ENCODE results near the gene NPAS2. TPM values are rescaled to one million over a fixed set of nuclear protein-coding genes. Genes with fewer than 3 reads are reported as not detected.

Gene NPAS2
- total and polyA plus RNA-seq, 2 experiments from 2014 or later, result 0.55 to 0.89 TPM

GRCh38 chr2:100945433-100945740 lies 125.4 kb downstream of the NPAS2 start:
- H3K36me3 ChIP-seq, result no peaks in the 10 kb centered on the region
- H3K9me3 ChIP-seq (ENCODE audit: low read depth), result no peaks in the 10 kb centered on the region
- TF ChIP-seq CTCF (IDR thresholded peaks at IDR 0.05; ENCODE audit: low read depth, low read length), result no peak
- H3K4me3 ChIP-seq, result no peak overlapping the region
- no peaks in the 10 kb centered on the region for H3K4me1 ChIP-seq (ENCODE audit: low read depth)
- no peaks in the 10 kb centered on the region for H3K27me3 ChIP-seq
- H3K27ac ChIP-seq, result no peak overlapping the region
- DNase-seq (ENCODE audit: low read depth in 1 of 2, low spot score in 1 of 2), result no peak

DNA sequence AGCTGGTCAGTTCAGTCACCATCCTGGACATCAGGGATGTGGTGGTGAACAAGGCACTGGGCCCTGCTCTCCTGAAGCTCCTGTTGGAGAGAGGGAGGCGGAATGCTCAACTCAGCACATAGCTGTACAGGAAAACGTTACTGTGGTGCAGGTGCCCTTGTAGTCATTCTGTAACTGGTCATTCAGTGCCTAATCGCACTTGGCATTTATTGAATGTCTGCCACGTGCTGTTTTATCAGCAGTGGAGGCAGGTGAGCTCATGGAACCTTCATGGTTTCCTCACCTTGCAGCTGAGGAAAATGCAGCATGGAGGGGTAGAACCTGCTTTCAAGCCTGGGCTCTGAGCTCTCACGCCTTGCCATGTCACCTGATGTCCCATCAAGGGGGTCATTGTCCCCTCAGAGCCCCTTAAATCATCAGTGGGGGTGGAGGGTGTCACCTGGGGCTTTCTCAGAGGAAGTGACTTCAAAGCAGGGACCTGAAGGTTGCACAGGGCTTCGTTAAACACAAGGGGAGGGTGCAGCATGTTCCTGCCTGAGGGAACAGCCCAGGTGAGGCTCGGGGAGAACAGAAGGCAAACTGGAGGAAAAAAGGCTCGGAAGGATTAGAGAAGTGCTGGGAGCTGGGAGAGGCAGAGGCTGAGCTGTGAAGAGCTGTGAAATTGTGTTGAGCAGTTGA lies 126.1 kb downstream of the NPAS2 start:
- TF ChIP-seq CTCF (IDR thresholded peaks at IDR 0.05; ENCODE audit: low read depth, low read length), result no peak
- no peaks in the 10 kb centered on the region for H3K27me3 ChIP-seq
- DNase-seq (ENCODE audit: low read depth in 1 of 2, low spot score in 1 of 2), result no peak
- no peaks in the 10 kb centered on the region for H3K4me1 ChIP-seq (ENCODE audit: low read depth)
- no peak overlapping the region for H3K27ac ChIP-seq
- H3K36me3 ChIP-seq, result no peaks in the 10 kb centered on the region
- H3K9me3 ChIP-seq (ENCODE audit: low read depth), result no peaks in the 10 kb centered on the region
- no peak overlapping the region for H3K4me3 ChIP-seq

DNA sequence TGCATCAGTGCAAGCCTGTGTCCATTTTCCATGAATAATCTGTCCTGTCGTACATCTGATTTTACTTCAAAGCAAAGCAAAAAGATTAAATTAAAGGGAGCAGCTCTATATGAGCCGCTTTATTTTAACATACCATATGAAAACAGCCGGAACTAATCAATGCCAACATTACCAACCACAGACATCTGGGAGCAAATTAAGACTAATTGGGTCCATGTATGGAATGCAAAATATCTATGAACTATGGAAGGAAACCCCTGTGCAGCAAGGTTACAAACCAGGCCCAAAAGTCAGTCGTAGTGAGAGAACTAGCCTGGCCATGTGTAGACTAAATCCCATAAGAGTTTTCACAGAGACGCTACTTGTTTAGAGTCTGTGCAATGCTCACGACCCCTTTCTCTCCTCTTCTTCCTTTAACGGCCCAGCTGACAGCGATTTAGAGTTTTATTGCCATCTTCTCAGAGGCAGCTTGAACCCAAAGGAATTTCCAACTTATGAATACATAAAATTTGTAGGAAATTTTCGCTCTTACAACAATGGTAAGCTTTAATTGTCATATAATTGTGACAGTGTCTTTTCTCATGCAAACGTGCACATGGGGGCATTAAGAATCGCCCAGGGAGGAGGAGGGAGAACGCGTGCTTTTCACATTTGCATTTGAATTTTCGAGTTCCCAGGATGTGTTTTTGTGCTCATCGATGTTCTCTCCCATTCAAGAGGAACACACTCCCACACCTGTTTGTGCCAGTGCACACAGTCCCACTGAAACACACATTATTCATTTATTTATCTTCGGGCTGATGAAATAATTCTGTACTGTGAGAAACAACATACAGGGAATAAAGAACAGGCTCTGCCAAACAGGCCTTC lies 129.2 kb downstream of the NPAS2 start:
- Histone ChIP-seq H3K36me3 (no peaks in the 10 kb centered on the region), H3K27ac (no peak overlapping the region)
- TF ChIP-seq CTCF (IDR thresholded peaks at IDR 0.05; ENCODE audit: low read depth, low read length), result no peak

GRCh38 chr2:100952512-100952911 lies 132.6 kb downstream of the NPAS2 start:
- no peaks in the 10 kb centered on the region for H3K36me3 ChIP-seq
- H3K4me3 ChIP-seq, result no peak overlapping the region
- TF ChIP-seq CTCF (IDR thresholded peaks at IDR 0.05; ENCODE audit: low read depth, low read length), result no peak
- DNase-seq (ENCODE audit: low read depth in 1 of 2, low spot score in 1 of 2), result no peak
- no peaks in the 10 kb centered on the region for H3K9me3 ChIP-seq (ENCODE audit: low read depth)
- no peak overlapping the region for H3K27ac ChIP-seq
- H3K4me1 ChIP-seq (ENCODE audit: low read depth), result no peaks in the 10 kb centered on the region
- no peaks in the 10 kb centered on the region for H3K27me3 ChIP-seq

More for the DNA sequence above, 129.2 kb downstream of the NPAS2 start:
- Histone ChIP-seq H3K4me3 (no peak overlapping the region), H3K27me3 (no peaks in the 10 kb centered on the region), H3K9me3 (ENCODE audit: low read depth) (no peaks in the 10 kb centered on the region), H3K4me1 (ENCODE audit: low read depth) (no peaks in the 10 kb centered on the region)
- no peak for DNase-seq (ENCODE audit: low read depth in 1 of 2, low spot score in 1 of 2)

- DNase-seq (ENCODE audit: low read depth in 1 of 2, low spot score in 1 of 2), result no peak
- TF ChIP-seq CTCF (IDR thresholded peaks at IDR 0.05; ENCODE audit: low read depth, low read length), result no peak
- Histone ChIP-seq H3K4me3 (no peak overlapping the region), H3K9me3 (ENCODE audit: low read depth) (no peaks in the 10 kb centered on the region), H3K27ac (no peak overlapping the region), H3K27me3 (no peaks in the 10 kb centered on the region), H3K4me1 (ENCODE audit: low read depth) (no peaks in the 10 kb centered on the region), H3K36me3 (no peaks in the 10 kb centered on the region)
These were observed 133.6 kb downstream of the NPAS2 start for GRCh38 chr2:100953406-100954043.

Measured in cardiac muscle cell (in vitro differentiated cells and primary cell).